ENCODE results near the gene SASH1.

DNA sequence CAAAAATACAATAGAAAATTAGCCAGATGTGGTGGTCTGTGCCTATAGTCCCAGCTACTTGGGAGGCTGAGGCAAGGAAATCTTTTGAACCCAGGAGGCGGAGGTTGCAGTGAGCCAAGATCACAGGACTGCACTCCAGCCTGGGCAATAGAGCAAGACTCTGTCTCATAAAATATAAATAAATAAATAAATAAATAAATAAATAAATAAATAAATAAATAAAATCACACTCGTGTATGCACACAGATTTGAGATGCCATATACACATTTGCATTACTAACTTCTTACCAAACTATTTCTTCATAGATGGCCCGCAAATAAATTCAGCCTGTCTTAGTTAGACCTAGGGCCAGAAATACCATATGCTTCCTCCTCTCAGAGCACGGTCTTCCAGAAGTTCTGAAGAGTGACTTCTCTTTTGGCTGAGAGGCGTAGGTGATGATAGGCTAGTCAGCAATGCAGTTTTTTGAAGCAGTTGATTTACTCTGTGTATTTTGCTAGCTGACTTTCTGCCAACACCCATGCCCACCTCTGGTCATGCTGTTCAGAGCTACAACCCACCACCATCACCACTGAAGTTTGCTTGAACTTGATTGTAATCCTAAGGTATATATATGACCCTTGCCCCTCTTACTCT lies 150.1 kb downstream of the SASH1 start:
- TF ChIP-seq, protein P1, sequence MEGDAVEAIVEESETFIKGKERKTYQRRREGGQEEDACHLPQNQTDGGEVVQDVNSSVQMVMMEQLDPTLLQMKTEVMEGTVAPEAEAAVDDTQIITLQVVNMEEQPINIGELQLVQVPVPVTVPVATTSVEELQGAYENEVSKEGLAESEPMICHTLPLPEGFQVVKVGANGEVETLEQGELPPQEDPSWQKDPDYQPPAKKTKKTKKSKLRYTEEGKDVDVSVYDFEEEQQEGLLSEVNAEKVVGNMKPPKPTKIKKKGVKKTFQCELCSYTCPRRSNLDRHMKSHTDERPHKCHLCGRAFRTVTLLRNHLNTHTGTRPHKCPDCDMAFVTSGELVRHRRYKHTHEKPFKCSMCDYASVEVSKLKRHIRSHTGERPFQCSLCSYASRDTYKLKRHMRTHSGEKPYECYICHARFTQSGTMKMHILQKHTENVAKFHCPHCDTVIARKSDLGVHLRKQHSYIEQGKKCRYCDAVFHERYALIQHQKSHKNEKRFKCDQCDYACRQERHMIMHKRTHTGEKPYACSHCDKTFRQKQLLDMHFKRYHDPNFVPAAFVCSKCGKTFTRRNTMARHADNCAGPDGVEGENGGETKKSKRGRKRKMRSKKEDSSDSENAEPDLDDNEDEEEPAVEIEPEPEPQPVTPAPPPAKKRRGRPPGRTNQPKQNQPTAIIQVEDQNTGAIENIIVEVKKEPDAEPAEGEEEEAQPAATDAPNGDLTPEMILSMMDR (IDR thresholded peaks at IDR 0.05) = no peak
- TF ChIP-seq POLR2A (IDR thresholded peaks at IDR 0.05) = no peak

Data from body of pancreas (tissue), 4 donors.